GF-D8 (cell line): ENCODE measurements around the gene VSX1.

ENCODE experiments used
- DNase-seq: peaks from one replicate; lab custom pipeline; 2025; lab: John Stamatoyannopoulos, UW

VSX1 gene

DNA sequence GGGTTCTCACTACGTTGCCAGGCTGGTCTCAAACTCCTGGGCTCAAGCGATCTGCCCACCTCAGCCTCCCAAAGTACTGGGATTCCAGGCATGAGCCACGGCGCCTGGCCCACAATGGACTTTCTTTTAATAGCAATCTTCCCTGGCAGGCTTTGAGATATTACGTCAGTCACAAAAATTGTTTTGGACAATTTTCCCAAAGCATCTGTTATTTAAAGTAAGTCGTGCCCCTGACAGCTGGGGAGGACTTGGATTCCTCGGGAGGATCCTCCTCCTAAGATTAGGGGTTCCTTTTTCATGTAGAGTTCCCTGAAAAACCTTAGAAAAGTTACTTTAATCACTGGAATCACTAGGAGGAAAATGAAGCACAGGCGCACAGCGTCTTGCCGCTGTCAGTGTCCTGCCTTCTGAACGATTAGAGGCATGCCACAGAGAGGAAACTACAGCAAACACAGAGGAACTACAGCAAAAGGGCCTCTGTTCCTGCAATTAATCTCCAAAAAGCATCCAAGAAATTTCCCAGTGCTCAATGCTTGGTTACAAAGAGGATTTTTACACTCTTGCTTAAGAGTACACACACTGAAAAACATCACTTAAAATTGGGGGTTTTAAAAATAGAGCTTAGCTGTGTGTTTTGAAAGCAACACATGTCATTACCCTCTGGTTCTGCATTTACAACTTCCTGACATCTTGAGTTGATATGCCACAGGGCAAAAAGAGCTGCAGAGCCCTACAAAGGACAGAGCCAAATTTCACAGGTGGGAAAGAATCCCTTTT, 28.5 kb downstream of the VSX1 start:
- peak; percentile 40 for DNase-seq

DNA sequence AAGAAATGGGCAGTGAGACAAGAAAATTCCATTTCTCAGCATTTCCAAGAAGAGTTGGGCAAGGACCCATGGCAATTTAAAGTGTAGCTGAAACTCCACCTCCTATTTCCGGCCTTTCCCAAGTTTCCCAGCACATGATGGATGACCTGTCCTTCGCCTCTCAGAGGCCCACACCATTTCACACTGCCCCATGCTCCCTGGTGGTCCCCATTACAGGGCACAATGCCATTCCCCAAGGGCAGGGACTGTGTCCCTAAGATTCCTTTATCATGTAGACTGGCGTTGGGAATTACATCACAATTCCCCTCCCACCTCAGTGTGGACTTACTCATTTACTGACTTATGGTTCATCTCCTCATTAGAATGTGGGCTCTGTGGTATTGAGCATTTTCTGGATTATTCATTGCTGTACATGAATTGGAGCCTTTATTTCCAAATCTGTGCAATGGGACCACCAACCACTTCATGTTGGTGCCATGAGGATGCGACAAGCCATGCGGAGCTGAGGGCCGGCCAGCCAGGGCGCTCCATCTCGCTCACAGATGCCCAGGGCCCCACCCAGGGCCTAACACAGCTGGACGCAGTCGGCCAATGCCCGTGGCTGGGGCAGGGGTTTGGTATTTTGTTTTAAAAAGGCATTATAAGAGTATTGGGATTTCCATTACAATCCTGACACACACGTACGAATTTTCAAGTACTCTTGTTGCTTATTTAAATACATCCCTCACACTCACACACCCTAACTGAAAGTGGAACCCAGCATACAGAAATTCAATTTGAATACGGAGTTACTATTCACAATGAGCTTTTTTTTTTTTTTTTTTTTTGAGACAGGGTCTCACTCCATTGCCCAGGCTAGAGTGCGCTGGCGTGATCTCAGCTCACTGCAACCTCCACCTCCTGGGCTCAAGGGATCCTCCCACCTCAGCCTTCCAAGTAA, 29.4 kb downstream of the VSX1 start:
- DNase-seq: no peak

GRCh38 chr20:25051386-25052155, 30.4 kb downstream of the VSX1 start:
- no peak for DNase-seq

DNA sequence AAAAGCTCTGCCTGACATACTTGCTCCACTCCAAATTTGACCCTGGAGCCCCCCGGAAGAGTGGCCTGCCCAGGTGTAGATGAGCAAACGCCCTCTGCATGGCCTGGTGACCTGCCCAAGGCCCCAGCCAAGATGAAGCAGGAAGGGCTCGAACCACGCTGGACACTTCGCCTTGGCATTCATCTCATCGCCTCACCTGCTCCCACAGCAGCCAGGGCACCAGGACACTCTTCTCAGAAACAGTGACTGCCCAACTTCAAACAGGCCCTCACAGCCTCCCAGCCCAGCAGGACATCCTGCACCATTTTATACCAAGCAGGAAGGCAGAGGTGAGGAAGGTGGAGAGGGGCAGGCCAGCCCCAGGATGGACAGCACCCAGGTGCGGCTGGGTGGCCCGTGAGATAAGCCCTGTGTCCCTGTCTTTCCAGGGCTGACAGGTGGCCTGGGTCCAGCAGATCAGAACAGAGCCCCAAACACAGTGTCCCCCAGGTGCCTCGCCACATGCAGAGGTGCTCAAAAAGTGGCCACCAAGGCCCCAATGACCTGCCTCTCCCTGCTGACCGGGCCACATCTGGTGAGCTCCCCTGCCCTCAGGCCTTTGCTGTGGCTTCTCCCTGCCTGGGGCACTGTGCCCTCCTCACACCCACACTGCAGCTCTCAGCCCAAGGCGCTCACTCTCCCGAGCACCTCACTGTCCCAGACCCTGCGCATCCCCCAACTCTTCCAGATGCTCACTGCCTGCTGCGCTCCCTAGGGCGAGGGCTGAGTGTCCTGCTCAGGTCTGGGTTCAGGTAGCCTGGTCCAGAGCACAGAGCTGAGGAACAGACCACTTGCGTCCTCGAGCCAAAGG, 31.2 kb downstream of the VSX1 start:
- no peak for DNase-seq

- DNase-seq: no peak
Observed at GRCh38 chr20:25050082-25050481, 31.9 kb downstream of the VSX1 start.

- no peak for DNase-seq
Observed at GRCh38 chr20:25049261-25050060, 32.5 kb downstream of the VSX1 start.

DNA sequence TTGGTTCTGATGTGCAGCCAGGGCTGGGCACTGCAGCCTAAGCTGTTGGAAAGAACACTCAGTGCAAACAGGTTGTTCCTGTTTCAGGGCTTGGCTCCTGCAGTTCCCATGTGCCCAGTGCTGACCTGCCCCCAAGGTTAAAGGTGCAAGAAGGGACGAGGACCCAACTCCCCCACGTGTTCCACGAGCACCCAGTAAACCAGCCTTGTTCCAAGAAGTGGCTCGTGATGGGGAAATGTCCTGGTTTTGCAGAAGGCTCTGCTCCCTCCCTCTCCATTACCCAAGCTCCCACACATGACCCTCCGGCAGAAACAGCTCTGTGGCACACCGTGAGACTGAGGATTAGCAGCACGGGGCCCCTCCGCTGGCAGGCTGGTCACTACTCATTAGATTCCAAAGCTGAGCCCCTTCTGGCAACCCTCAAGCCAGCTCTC, 33.4 kb downstream of the VSX1 start:
- peak; percentile 92 for DNase-seq

DNA sequence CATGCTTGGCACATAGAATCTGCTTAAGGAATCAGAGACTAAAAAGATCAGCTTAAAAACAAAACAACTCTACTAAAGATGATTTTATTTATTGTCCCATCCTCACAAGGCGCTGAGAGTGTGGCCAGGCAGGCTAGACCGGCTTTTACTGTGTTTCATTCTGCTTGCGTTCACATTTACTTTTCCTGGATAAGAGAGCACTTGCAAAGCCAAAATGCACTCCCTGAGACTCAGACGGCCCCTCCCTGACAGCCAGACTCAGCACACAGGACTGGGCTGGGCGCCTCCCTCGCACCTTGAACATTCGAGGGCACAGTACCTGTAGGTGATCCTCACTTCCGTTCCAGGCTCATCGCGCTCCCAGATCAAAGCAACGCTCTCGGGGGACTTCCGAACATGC, 34.2 kb downstream of the VSX1 start:
- no peak for DNase-seq

DNA sequence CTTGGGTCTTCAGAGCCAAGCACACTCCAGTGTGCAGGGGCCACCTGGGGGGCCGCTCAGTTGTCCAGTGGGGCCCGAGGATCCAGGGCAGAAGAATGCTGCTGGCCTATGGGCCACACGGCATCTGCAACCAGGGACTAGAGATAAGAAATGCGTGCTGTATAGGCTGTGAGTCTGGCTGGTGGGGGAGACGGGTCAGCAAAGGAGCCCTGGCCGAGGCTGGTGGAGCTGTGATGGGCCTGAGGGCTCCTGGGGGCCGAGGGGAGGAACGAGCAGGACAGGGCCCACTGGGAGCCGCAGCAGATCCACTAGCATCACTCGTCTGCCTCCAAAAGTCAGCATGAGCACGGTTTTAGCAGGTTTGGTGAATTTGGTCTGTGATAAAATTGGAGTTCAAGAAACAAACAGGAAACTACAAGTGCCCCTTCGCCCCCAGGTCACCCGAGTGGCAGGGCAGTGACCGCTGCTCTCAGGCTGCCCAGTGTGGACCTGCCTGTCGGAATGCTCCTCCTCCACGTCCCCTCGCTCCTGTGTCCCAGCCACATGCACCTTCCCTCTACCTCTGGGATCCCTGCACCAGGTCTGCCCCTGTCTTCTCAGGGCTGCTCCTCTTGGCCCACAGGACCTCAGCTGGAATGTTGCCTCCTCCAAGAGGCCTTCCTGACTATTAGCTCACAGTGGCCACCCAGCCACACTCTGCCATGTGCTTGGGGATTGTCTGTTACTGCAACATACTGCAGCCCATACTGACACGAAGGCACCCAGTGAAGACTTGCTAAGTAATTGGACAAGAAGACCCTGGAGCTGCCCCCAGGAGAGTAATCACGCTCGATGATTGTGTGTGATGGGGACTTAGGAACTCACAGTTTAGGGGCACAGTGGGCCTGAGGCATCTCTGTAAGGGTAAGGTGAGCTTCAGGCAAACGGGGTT, 34.9 kb downstream of the VSX1 start:
- DNase-seq: no peak

GRCh38 chr20:25046181-25046641, 35.7 kb downstream of the VSX1 start:
- DNase-seq: no peak

DNA sequence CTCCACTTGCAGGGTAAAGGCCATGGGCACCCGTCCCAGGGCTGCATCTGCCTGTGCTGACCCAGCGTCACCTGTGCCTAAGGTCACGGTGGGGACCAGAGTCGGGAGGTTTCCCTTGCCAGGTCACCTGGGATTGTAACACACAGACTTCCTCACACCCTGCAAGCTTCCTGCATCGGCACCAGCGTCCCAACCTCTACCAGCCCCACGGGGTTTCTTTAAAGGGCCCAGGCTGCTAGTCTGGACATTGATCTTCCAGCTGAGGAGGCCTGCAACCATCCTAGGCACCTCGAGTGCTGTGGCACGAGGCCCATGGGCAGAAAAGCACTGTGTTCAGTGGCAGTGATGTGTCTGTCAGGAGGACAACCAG, 36.6 kb downstream of the VSX1 start:
- no peak for DNase-seq

DNA sequence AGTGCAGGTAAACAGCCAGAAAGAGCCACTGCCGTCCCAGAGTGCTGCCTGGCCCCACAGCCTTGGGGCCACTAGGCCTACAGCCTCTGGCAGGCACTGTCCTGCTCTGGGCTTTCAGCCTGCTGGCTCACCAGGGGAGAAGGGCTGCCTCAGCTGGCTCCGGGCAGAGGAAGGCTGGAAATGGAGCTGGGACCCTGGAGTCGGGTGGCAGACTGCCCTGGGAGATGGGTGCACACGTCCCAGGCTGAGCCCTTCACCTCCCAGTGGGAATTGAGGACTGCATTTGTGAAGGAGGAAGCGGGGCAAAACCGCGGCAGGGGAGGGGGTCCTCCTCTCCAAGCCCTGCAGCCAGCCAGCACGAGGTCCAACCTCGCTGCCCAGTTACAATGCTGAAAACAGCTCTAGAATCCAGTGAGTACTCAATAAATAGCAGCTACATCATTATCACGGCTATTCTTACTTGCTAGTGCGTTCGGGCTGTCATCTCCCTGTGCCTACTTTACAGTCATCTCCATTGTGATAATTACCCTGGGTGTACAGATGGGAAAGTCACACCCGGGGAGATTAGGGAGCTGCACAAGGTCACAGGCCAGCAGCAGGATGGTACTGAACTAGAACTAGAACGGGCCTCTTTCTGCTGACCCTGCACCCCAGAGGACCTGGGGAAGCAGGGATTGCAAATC, 37.1 kb downstream of the VSX1 start:
- no peak for DNase-seq

GRCh38 chr20:25044261-25044560, 37.7 kb downstream of the VSX1 start:
- DNase-seq: no peak

DNA sequence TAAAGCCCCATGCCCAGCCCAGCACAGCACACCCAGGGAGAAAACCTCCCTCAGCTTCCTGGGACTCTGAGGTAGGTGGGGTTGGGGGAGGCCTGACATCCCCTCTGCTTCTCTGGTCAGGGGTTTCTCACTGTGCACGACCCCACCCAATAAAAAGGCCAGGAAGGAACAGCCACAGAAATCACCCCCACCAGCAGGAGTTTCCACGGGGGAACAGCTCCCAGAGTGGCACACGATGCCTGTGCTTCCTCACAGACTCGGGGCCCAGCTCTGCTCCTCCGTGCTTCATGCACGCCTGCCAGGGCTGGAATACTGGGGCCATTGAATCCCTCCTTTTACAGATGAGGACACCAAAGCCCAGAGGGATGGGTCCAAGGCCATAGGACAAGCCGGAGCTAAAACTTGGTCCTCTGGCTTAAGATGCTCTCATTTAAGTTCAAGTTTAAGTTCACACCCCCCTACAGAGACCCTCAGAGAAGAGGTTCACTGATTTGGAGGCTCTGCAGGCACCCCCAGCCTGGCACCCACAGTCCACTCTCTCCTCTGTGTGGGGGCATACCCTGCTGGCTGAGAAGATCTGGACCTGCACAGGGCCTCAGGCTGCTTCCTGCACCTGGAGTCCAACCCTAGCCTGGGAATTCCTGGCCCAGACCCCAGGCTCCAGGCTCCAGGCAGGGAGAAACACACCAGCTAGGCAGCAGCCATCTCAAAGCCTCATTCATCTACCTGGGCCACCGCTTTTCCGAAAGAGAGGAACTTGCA, 38.3 kb downstream of the VSX1 start:
- no peak for DNase-seq

- DNase-seq: peak; percentile 94
Observed at GRCh38 chr20:25042531-25043498, 39.1 kb downstream of the VSX1 start.

GRCh38 chr20:25041813-25042530, 40.0 kb downstream of the VSX1 start:
- DNase-seq: no peak
